Myocyte (in vitro differentiated cells): ENCODE results near the gene GALM. TPM values are rescaled to one million over a fixed set of nuclear protein-coding genes. Genes with fewer than 3 reads are reported as not detected.
"Not testable (repeated sequence)": the region's sequence is repeated elsewhere in the genome, so short reads cannot be mapped to it uniquely, and the experiment has no call there.

Experiments used
- DNase-seq: peaks from one replicate; pipeline ENCODE4 v3.0.0-alpha.2; 2012; ENCODE audit warnings: low read depth
- polyA plus RNA-seq: library from polyadenylated mRNA; unstranded; fragments of >200 nt; gene quantifications from one replicate; pipeline ENCODE4 v1.2.1, GENCODE V29; 2012; ENCODE audit warnings: missing spikeins
- total RNA-seq: library from RNA; depleted of rRNA; stranded (reverse); fragments of >200 nt; gene quantifications from 2 replicates; pipeline ENCODE4 v1.2.3, GENCODE V29; 2014

GALM gene
- 12.4 and 23.1 TPM in 2 replicates for total RNA-seq
- 13.9 TPM for polyA plus RNA-seq

- peak; percentile 98 for DNase-seq
Observed at GRCh38 chr2:38665854-38666555, at the start of gene GALM. Gene GALM (plus strand): TSS chr2:38666114. CDS start chr2:38666162, 48 bp downstream.

GRCh38 chr2:38617301-38617700 lies 48.6 kb upstream of the GALM start:
- DNase-seq = no peak

- DNase-seq = no peak
Observed at GRCh38 chr2:38619458-38620164, 46.3 kb upstream of the GALM start.

- DNase-seq = peak; percentile 63
Observed at GRCh38 chr2:38620282-38620977, 45.5 kb upstream of the GALM start.

- DNase-seq = no peak
Observed at GRCh38 chr2:38621018-38621417, 44.9 kb upstream of the GALM start.

GRCh38 chr2:38622210-38622609 lies 43.7 kb upstream of the GALM start:
- DNase-seq = no peak

GRCh38 chr2:38626326-38627035 lies 39.4 kb upstream of the GALM start:
- DNase-seq = no peak

- DNase-seq = no peak
Observed at GRCh38 chr2:38627391-38627790, 38.5 kb upstream of the GALM start.

- no peak for DNase-seq
Observed at GRCh38 chr2:38629684-38630083, 36.2 kb upstream of the GALM start.

- no peak for DNase-seq
Observed at GRCh38 chr2:38631976-38632375, 33.9 kb upstream of the GALM start.

GRCh38 chr2:38632980-38633379 lies 32.9 kb upstream of the GALM start:
- no peak for DNase-seq

- DNase-seq = no peak
Observed at GRCh38 chr2:38633895-38634294, 32.0 kb upstream of the GALM start.

- DNase-seq = no peak
Observed at GRCh38 chr2:38634684-38635083, 31.2 kb upstream of the GALM start.

GRCh38 chr2:38635139-38635538 lies 30.8 kb upstream of the GALM start:
- no peak for DNase-seq

GRCh38 chr2:38636069-38636468 lies 29.8 kb upstream of the GALM start:
- DNase-seq = no peak

GRCh38 chr2:38642373-38643017 lies 23.4 kb upstream of the GALM start:
- peak; percentile 22 for DNase-seq

- DNase-seq = no peak
Observed at GRCh38 chr2:38643021-38643671, 22.8 kb upstream of the GALM start.

- DNase-seq = not testable (repeated sequence)
Observed at GRCh38 chr2:38643683-38644511, 22.0 kb upstream of the GALM start.

- DNase-seq = no peak
Observed at GRCh38 chr2:38648107-38648761, 17.7 kb upstream of the GALM start.
